NB4 (cell line): ENCODE data around the gene LCMT1.
"Not testable (repeated sequence)": the region's sequence is repeated elsewhere in the genome, so short reads cannot be mapped to it uniquely, and the experiment has no call there.

Experiments
- DNase-seq: peaks from one replicate; pipeline ENCODE4 v3.0.0; 2010; ENCODE audit warnings: low read depth
- H3K4me3 ChIP-seq: one replicate; pipeline ENCODE4 v1.5.1; 2011; ENCODE audit warnings: mild to moderate bottlenecking, low read depth, low read length, moderate library complexity
- MYC ChIP-seq: IDR thresholded peaks from 2 replicates; pipeline ENCODE4 v1.6.1; 2011; ENCODE audit warnings: low read depth, low read length
- POLR2A ChIP-seq: IDR thresholded peaks from 2 replicates; pipeline ENCODE4 v1.6.1; 2011; ENCODE audit warnings: mild to moderate bottlenecking; ENCODE audit not compliant: insufficient read length; ENCODE audit errors: extremely low read depth
- TF ChIP-seq, protein P1 (sequence below): IDR thresholded peaks from one replicate; pipeline ENCODE4 v1.5.1; 2012; ENCODE audit warnings: low read depth, low read length
- TF ChIP-seq, protein P2 (sequence below): IDR thresholded peaks from 2 replicates; pipeline ENCODE4 v1.6.1; 2011; ENCODE audit warnings: low read depth, low read length

Gene LCMT1

DNA sequence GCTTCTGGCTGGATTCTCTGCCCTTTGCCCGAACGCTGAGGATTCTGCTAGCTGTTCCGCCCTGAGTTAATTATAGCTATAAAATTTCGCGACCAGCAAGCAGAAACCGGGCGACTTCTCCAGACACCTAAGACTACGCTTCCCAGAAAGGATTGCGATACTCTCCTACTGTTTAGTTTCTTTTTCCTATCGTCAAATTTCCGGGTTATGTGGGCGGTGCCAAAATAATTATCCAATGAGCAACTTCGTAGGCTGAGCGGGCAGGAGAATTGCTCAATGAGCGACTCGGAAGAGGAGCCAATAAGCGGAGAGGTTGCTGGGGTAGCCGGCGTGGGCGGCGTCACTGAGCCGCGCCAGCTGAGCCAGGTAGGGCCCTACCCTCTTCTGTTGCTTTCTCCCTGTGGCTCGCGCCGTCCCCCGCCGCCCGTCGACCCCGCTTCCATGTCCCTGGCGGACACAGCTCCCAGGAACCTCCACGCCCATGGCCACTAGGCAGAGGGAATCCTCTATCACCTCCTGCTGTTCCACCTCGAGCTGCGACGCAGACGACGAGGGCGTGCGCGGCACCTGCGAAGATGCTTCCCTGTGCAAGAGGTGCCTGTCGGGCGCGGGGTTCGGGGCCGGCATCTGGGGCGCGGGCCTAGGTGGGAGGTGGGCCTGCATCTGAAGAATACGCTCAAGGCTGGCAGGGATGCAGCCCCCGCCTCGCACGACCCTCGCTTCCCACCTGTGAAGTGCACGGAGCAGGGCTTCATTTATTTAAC lies at the start of gene LCMT1:
Gene LCMT1 (plus strand): TSS at position 340 of the 764 bp plus-strand sequence. CDS start 142 bp downstream, at position 482.
- no peak for TF ChIP-seq MYC
- TF ChIP-seq, protein P1, sequence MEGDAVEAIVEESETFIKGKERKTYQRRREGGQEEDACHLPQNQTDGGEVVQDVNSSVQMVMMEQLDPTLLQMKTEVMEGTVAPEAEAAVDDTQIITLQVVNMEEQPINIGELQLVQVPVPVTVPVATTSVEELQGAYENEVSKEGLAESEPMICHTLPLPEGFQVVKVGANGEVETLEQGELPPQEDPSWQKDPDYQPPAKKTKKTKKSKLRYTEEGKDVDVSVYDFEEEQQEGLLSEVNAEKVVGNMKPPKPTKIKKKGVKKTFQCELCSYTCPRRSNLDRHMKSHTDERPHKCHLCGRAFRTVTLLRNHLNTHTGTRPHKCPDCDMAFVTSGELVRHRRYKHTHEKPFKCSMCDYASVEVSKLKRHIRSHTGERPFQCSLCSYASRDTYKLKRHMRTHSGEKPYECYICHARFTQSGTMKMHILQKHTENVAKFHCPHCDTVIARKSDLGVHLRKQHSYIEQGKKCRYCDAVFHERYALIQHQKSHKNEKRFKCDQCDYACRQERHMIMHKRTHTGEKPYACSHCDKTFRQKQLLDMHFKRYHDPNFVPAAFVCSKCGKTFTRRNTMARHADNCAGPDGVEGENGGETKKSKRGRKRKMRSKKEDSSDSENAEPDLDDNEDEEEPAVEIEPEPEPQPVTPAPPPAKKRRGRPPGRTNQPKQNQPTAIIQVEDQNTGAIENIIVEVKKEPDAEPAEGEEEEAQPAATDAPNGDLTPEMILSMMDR: no peak
- peak; percentile 53 for TF ChIP-seq POLR2A
- TF ChIP-seq, protein P2, sequence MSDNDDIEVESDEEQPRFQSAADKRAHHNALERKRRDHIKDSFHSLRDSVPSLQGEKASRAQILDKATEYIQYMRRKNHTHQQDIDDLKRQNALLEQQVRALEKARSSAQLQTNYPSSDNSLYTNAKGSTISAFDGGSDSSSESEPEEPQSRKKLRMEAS: peak; percentile 53; the same call in 1 of the 2 replicates
- peak; percentile 98 for DNase-seq
- H3K4me3 ChIP-seq: peak within 1 kb of the TSS; percentile 84

DNA sequence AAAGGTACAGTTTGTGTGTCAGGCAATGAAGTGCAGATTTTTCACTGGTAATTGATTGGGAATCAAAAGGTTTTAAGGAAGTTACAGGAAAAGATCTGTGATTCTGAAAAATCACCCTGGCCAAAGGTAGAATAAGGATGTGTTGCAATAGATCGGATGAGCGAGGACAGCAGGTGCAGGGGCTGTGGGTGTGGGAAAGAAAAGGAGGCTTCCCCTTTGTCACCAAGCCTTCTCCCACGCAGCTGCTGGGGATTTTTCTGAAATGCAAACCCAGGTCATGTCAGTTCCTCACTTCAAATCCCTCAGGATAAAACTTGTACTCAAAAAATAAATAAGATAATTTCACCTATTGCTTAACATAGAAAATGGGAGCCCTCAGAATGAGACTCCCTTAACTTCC lies 48.4 kb upstream of the LCMT1 start:
- H3K4me3 ChIP-seq: no peak overlapping the region
- TF ChIP-seq, protein P2: no peak
- TF ChIP-seq, protein P1: no peak
- TF ChIP-seq MYC (no peak), POLR2A (no peak)
- peak; percentile 75 for DNase-seq

DNA sequence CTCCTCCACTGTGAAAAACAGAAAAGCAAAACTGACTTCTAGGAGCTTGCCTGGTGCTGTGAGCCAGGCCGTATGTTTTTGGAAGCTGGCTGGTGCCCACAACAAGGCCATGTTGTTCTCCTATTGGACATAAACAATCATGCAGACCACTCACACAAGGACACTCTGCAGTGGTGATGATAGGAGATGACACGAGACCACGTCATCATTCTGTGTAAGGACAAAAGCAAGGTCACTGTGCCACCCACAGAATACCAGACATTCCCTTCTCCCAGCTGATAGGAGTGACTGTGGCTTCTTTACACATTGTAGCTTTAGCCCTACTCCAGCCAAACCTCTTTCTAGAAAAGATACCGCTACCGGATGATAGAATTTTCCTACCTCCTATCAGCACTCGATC lies 47.7 kb upstream of the LCMT1 start:
- DNase-seq: no peak
- no peak overlapping the region for H3K4me3 ChIP-seq
- no peak for TF ChIP-seq POLR2A
- TF ChIP-seq, protein P2: no peak
- TF ChIP-seq, protein P1: no peak
- TF ChIP-seq MYC: no peak

DNA sequence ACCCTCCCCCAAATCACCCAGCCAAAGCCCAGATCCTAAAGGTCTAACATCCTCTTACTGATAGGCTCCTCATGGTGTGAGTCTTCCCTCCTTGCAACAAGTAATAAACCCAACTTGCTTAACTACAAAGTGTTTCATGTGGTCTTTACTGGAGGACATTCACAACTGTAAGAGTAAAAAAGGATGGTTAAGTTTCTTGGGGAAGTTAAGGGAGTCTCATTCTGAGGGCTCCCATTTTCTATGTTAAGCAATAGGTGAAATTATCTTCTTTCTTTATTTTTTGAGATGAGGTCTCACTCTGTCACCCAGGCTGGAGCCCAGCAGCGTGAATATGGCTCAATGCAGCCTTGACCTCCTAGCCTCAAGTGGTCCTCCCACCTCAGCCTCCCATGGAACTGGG lies 47.3 kb upstream of the LCMT1 start:
- DNase-seq, H3K4me3 ChIP-seq: not testable (repeated sequence)

DNA sequence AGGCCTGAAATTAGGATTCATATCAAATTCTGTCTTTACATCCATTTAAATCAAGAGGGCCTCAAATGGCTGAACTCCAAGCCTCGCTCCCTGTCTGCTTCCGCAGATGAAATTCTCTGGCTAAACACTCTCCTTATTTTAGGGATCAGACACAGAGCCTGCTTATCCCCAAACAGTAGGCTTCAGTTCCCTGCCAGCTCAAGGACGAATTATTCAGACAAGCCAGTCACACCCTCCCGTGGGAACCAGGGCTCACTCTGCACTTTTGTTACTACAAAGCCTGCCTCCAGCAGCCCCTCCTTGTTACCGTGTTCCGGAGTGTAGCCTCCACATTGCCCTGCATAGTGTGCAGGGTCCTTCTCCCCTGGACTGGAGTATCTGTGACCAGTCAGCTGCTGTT lies 46.6 kb upstream of the LCMT1 start:
- DNase-seq: peak; percentile 38
- no peak overlapping the region for H3K4me3 ChIP-seq
- TF ChIP-seq, protein P2: no peak
- no peak for TF ChIP-seq POLR2A
- no peak for TF ChIP-seq MYC

DNA sequence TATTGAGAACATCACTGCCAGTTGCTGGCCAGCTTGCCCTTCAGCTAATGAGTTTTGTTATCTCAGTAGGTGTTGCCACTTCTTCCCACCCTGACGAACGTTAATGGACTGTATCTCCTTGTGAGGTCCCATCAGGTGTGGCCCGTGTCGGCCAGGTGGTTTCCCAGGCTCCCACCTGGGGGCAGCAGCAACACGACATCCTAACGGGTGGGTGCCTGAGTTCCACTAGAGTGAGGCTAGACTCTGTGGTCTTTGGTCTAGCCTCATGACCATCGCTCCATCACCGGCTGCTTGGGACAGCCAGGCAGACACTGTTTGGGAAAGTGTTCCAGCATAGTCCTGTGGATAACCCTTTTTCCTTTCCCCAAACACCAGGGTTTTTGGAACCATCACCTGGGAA lies 45.6 kb upstream of the LCMT1 start:
- no peak overlapping the region for H3K4me3 ChIP-seq
- no peak for DNase-seq
- TF ChIP-seq MYC (no peak), POLR2A (no peak)
- TF ChIP-seq, protein P1: no peak
- TF ChIP-seq, protein P2: no peak
